HCT116 (cell line): Measurements from ENCODE around the gene NMNAT3. TPM values are rescaled to one million over a fixed set of nuclear protein-coding genes. Genes with fewer than 3 reads are reported as not detected.

Source experiments
- ATAC-seq: fragments of 200-7000 bp; cut with Tn5 transposase; 2 replicates; pipeline ENCODE4 v1.9.1; 2020; ENCODE audit warnings: mild to moderate bottlenecking, moderate library complexity
- BruUV-seq: library from RNA; stranded (reverse); fragments of 400-500 nt; replicated peaks from 2 replicates; lab custom pipeline; 2021; lab: Mats Ljungman, UMichigan
- CTCF ChIA-PET: fragments of 300-600 bp; sonication (Branson Sonifier 250); formaldehyde crosslinking; loops from one replicate; lab custom pipeline; 2021; ENCODE audit warnings: antibody characterized with exemption; lab: Charles Lee
- POLR2A ChIA-PET: fragments of 300-600, 350-600 bp; sonication (Branson Sonifier 250); formaldehyde crosslinking; loops from one replicate; lab custom pipeline; 2021; ENCODE audit warnings: antibody characterized with exemption; lab: Charles Lee
- RAD21 ChIA-PET, 2 experiments: fragments of 300-600 bp; sonication (Branson Sonifier 250); formaldehyde crosslinking; loops; one replicate each; lab custom pipeline; 2023; ENCODE audit warnings: low total read pairs in 2 of 2; ENCODE audit not compliant: uncharacterized antibody in 2 of 2, unreplicated experiment in 2 of 2, low non-redundant PET in 1 of 2; lab: Charles Lee
- DNase-seq: peaks from one replicate; pipeline ENCODE4 v3.0.0-alpha.2; 2010; ENCODE audit warnings: low read depth, low spot score
- H2AFZ ChIP-seq: fragments of 200-600 bp; shearing (Covaris generic), sonication (generic); 2 replicates; pipeline ENCODE4 v1.6.1; 2017; ENCODE audit warnings: low read depth, mixed run types, mixed read lengths, antibody characterized with exemption, low read length; ENCODE audit not compliant: poor library complexity, severe bottlenecking
- H3K27ac ChIP-seq: 2 replicates; pipeline ENCODE4 v1.5.1; 2012; ENCODE audit warnings: low read depth, low read length
- H3K27me3 ChIP-seq: fragments of 200-600 bp; sonication (generic); 2 replicates; pipeline ENCODE4 v1.6.1; 2016; ENCODE audit warnings: mixed run types, low read length, mixed read lengths; ENCODE audit not compliant: insufficient read depth
- H3K36me3 ChIP-seq, 2 experiments: fragments of 200-500 bp in 1 of 2; fragments of 200-600 bp in 1 of 2; sonication (Bioruptor generic) in 1 of 2; sonication (generic) in 1 of 2; 2 replicates each; pipeline versions ENCODE4 v1.5.1 to v1.6.1; 2014 to 2016; ENCODE audit warnings: low read length in 2 of 2, inconsistent platforms in 1 of 2, mixed read lengths in 1 of 2, mixed run types in 1 of 2; ENCODE audit not compliant: insufficient read depth in 2 of 2, control insufficient read depth in 1 of 2
- H3K4me1 ChIP-seq, 2 experiments: fragments of 200-600 bp in 1 of 2; sonication (generic) in 1 of 2; 2 replicates each; pipeline versions ENCODE4 v1.5.1 to v1.6.1; 2012 to 2017; ENCODE audit warnings: low read length in 2 of 2, inconsistent platforms in 1 of 2, mild to moderate bottlenecking in 1 of 2, mixed read lengths in 1 of 2, mixed run types in 1 of 2, moderate library complexity in 1 of 2; ENCODE audit not compliant: insufficient read depth in 2 of 2, control insufficient read depth in 1 of 2
- H3K4me2 ChIP-seq: fragments of 200-600 bp; sonication (generic); 2 replicates; pipeline ENCODE4 v1.6.1; 2017; ENCODE audit warnings: mixed run types, low read length, mixed read lengths
- H3K4me3 ChIP-seq, 2 experiments: fragments of 200-600 bp in 1 of 2; sonication (generic) in 1 of 2; replicated peaks in 1 of 2; 2 replicates each; pipeline ENCODE4 v1.5.1; 2011 to 2016; ENCODE audit warnings: low read length in 2 of 2, control low read depth in 1 of 2, low read depth in 1 of 2, mild to moderate bottlenecking in 1 of 2, mixed read lengths in 1 of 2, mixed run types in 1 of 2
- H3K79me2 ChIP-seq: fragments of 200-600 bp; sonication (generic); 2 replicates; pipeline ENCODE4 v1.6.1; 2017; ENCODE audit warnings: mild to moderate bottlenecking, mixed run types, low read length, moderate library complexity, mixed read lengths; ENCODE audit not compliant: insufficient read depth
- H3K9ac ChIP-seq: fragments of 200-600 bp; sonication (generic); 2 replicates; pipeline ENCODE4 v1.6.1; 2016; ENCODE audit warnings: low read length, mixed read lengths
- H3K9me2 ChIP-seq: fragments of 200-600 bp; sonication (generic), shearing (Covaris generic); 2 replicates; pipeline ENCODE4 v1.6.1; 2017; ENCODE audit warnings: mixed run types, mild to moderate bottlenecking, moderate library complexity; ENCODE audit not compliant: insufficient read depth
- H3K9me3 ChIP-seq, 2 experiments: fragments of 200-500 bp in 1 of 2; fragments of 200-600 bp in 1 of 2; sonication (Bioruptor generic) in 1 of 2; sonication (generic) in 1 of 2; 2 replicates each; pipeline ENCODE4 v1.6.1; 2014 to 2017; ENCODE audit warnings: low read length in 2 of 2, mixed read lengths in 2 of 2, inconsistent platforms in 1 of 2, low read depth in 1 of 2, mild to moderate bottlenecking in 1 of 2, mixed run types in 1 of 2, moderate library complexity in 1 of 2; ENCODE audit not compliant: control insufficient read depth in 1 of 2, insufficient read depth in 1 of 2
- H4K20me1 ChIP-seq: fragments of 200-600 bp; sonication (generic), shearing (Covaris generic); 2 replicates; pipeline ENCODE4 v1.6.1; 2017; ENCODE audit warnings: mixed run types, mild to moderate bottlenecking, moderate library complexity; ENCODE audit not compliant: insufficient read depth
- CBX3 ChIP-seq: IDR thresholded peaks from 2 replicates; pipeline ENCODE4 v1.6.1; 2012; ENCODE audit warnings: low read depth
- CEBPB ChIP-seq: IDR thresholded peaks from 2 replicates; pipeline ENCODE4 v1.6.1; 2012; ENCODE audit warnings: low read depth
- ELF1 ChIP-seq: IDR thresholded peaks from 2 replicates; pipeline ENCODE4 v1.6.1; 2012; ENCODE audit warnings: low read depth, borderline replicate concordance
- EZH2 ChIP-seq: fragments of 200-600 bp; sonication (generic); IDR thresholded peaks from 2 replicates; pipeline ENCODE4 v1.6.1; 2017; ENCODE audit warnings: antibody characterized with exemption, mixed run types
- FOSL1 ChIP-seq: IDR thresholded peaks from 2 replicates; pipeline ENCODE4 v1.6.1; 2012; ENCODE audit warnings: low read depth
- MAX ChIP-seq: IDR thresholded peaks from 2 replicates; pipeline ENCODE4 v1.6.1; 2012
- POLR2A ChIP-seq: IDR thresholded peaks from 2 replicates; pipeline ENCODE4 v1.7.0; 2011; ENCODE audit warnings: borderline replicate concordance; ENCODE audit not compliant: insufficient read depth, insufficient read length; ENCODE audit errors: extremely low read depth
- POLR2AphosphoS5 ChIP-seq: IDR thresholded peaks from 2 replicates; pipeline ENCODE4 v1.6.1; 2011; ENCODE audit warnings: mild to moderate bottlenecking, low read depth, low read length, moderate library complexity
- RAD21 ChIP-seq: IDR thresholded peaks from 2 replicates; pipeline ENCODE4 v1.6.1; 2012; ENCODE audit warnings: low read depth, mild to moderate bottlenecking
- SIN3A ChIP-seq: IDR thresholded peaks from 2 replicates; pipeline ENCODE4 v1.6.1; 2012; ENCODE audit warnings: low read depth
- SP1 ChIP-seq: IDR thresholded peaks from 2 replicates; pipeline ENCODE4 v1.6.1; 2012; ENCODE audit warnings: low read depth
- TCF7L2 ChIP-seq: IDR thresholded peaks from 2 replicates; pipeline ENCODE4 v1.7.0; 2011; ENCODE audit warnings: borderline replicate concordance, inconsistent platforms; ENCODE audit not compliant: insufficient read depth, insufficient read length; ENCODE audit errors: extremely low read depth
- YY1 ChIP-seq: IDR thresholded peaks from 2 replicates; pipeline ENCODE4 v1.6.1; 2011; ENCODE audit warnings: low read length, low read depth, moderate library complexity, mild to moderate bottlenecking; ENCODE audit not compliant: insufficient replicate concordance; ENCODE audit errors: extremely low read depth
- ZFX ChIP-seq: fragments of 450-650 bp; IDR thresholded peaks from 2 replicates; pipeline ENCODE4 v1.6.1; 2017
- ZNF274 ChIP-seq: fragments of 200-500 bp; sonication (Bioruptor generic); IDR thresholded peaks from 2 replicates; pipeline ENCODE4 v1.6.1; 2014; ENCODE audit warnings: mild to moderate bottlenecking, low read depth, low read length, inconsistent platforms
- intact Hi-C: fragments of 100-400 bp; cut with micrococcal nuclease; formaldehyde crosslinking; loops from 2 replicates; pipeline ENCODE4 v1.10.0; 2022
- total RNA-seq: library from RNA; stranded (reverse); gene quantifications from one replicate; pipeline ENCODE4 v1.2.1, GENCODE V29; 2021; ENCODE audit not compliant: unreplicated experiment
- TF ChIP-seq, protein P1 (sequence below), 3 experiments: fragments of 200-600 bp in 1 of 3; sonication (generic) in 1 of 3; IDR thresholded peaks in 2 of 3; conservative IDR thresholded peaks in 1 of 3; 2 replicates each; pipeline ENCODE4 v1.5.1; 2012 to 2017; ENCODE audit warnings: low read depth in 2 of 3, low read length in 2 of 3, antibody characterized with exemption in 1 of 3, borderline replicate concordance in 1 of 3, control low read depth in 1 of 3, mild to moderate bottlenecking in 1 of 3, mixed read lengths in 1 of 3, mixed run types in 1 of 3, moderate library complexity in 1 of 3; ENCODE audit not compliant: insufficient read depth in 1 of 3
- TF ChIP-seq, protein P2 (sequence below): IDR thresholded peaks from 2 replicates; pipeline ENCODE4 v1.6.1; 2012

Gene NMNAT3
- total RNA-seq, 1 experiment from 2014 or later = 5.7 TPM

GRCh38 chr3:139705631-139706030 lies 27.9 kb upstream of the NMNAT3 start (continued):
- TF ChIP-seq, protein P1, sequence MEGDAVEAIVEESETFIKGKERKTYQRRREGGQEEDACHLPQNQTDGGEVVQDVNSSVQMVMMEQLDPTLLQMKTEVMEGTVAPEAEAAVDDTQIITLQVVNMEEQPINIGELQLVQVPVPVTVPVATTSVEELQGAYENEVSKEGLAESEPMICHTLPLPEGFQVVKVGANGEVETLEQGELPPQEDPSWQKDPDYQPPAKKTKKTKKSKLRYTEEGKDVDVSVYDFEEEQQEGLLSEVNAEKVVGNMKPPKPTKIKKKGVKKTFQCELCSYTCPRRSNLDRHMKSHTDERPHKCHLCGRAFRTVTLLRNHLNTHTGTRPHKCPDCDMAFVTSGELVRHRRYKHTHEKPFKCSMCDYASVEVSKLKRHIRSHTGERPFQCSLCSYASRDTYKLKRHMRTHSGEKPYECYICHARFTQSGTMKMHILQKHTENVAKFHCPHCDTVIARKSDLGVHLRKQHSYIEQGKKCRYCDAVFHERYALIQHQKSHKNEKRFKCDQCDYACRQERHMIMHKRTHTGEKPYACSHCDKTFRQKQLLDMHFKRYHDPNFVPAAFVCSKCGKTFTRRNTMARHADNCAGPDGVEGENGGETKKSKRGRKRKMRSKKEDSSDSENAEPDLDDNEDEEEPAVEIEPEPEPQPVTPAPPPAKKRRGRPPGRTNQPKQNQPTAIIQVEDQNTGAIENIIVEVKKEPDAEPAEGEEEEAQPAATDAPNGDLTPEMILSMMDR (IDR thresholded peaks at IDR 0.05 in 2 of 3, conservative IDR thresholded peaks at IDR 0.05 in 1 of 3; ENCODE audit: borderline replicate concordance in 1 of 3, insufficient read depth in 1 of 3, low read depth in 2 of 3, low read length in 2 of 3) = no peak
- TF ChIP-seq TCF7L2 = no peak
- TF ChIP-seq, all 23 proteins: peak for 0

DNA sequence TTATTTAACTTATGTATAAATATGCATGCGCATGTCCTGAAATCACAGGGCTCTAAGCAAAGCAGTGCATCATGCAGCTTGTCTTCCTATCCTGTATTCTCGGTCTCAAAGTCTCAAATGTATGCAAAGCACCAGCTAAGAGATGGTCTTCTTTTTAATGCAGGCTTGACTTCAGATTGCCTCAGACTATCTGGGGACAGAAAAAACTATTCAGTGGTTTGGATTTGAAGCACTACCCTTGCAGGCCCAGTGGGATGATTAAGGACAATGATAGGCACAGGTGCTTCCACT lies 18.5 kb upstream of the NMNAT3 start:
- H3K4me2 ChIP-seq = no peak overlapping the region
- no peaks in the 10 kb centered on the region for H3K4me1 ChIP-seq
- no peak overlapping the region for H3K27ac ChIP-seq
- POLR2A ChIA-PET = no interaction called here
- H3K4me3 ChIP-seq = no peak overlapping the region
- BruUV-seq = no TSS peak
- DNase-seq = no peak
- H3K9me3 ChIP-seq = no peaks in the 10 kb centered on the region
- H3K79me2 ChIP-seq = no peaks in the 10 kb centered on the region
- no peak for TF ChIP-seq MAX
- TF ChIP-seq FOSL1 = no peak
- no peak for TF ChIP-seq SP1
- no peak for TF ChIP-seq RAD21
- TF ChIP-seq EZH2 = no peak
- TF ChIP-seq CEBPB = no peak
- no peak for TF ChIP-seq CBX3
- no peak for TF ChIP-seq POLR2A
- TF ChIP-seq ZNF274 = no peak
- TF ChIP-seq ZFX = no peak
- TF ChIP-seq POLR2AphosphoS5 = no peak
- no peak for TF ChIP-seq YY1
- TF ChIP-seq SIN3A = no peak
- TF ChIP-seq, protein P1 (IDR thresholded peaks at IDR 0.05 in 2 of 3, conservative IDR thresholded peaks at IDR 0.05 in 1 of 3; ENCODE audit: borderline replicate concordance in 1 of 3, insufficient read depth in 1 of 3, low read depth in 2 of 3, low read length in 2 of 3) = no peak
- no peak for TF ChIP-seq ELF1
- TF ChIP-seq, protein P2, sequence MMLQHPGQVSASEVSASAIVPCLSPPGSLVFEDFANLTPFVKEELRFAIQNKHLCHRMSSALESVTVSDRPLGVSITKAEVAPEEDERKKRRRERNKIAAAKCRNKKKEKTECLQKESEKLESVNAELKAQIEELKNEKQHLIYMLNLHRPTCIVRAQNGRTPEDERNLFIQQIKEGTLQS = no peak
- TF ChIP-seq, all 23 proteins: peak for 0
- RAD21 ChIA-PET = no interaction called here
- no peak overlapping the region for H2AFZ ChIP-seq
- no peak for ATAC-seq
- H4K20me1 ChIP-seq = no peaks in the 10 kb centered on the region
- H3K36me3 ChIP-seq = no peaks in the 10 kb centered on the region
- CTCF ChIA-PET = no interaction called here
- peaks cover 8% of the 10 kb centered on the region; the same call in 1 of the 2 replicates for H3K27me3 ChIP-seq
- H3K9me2 ChIP-seq = no peaks in the 10 kb centered on the region
- no peak overlapping the region for H3K9ac ChIP-seq
- intact Hi-C loops = no loop called here
